Pancreas (tissue), 10 donors: Measurements from ENCODE around the gene BRK1. TPM values are rescaled to one million over a fixed set of nuclear protein-coding genes. Genes with fewer than 3 reads are reported as not detected.
A peak's percentile ranks its signal among the peaks of the same experiment; 100 is the strongest.
"Not testable (repeated sequence)": the region's sequence is repeated elsewhere in the genome, so short reads cannot be mapped to it uniquely, and the experiment has no call there.

Experiments
- ATAC-seq, 4 donors: fragments of 200-7000 bp; cut with Tn5 transposase; one replicate each; pipeline versions ENCODE4 v1.8.0 to v1.9.1; 2020; ENCODE audit warnings: mild to moderate bottlenecking in 4 of 4, moderate library complexity in 4 of 4
- DNase-seq, 6 donors: peaks; one replicate each; pipeline ENCODE4 v3.0.0-alpha.2; 2020
- FAIRE-seq: peaks from 2 replicates; lab custom pipeline; 2012; peaks lifted over from hg19 to GRCh38; lab: Jason Lieb, UNC
- H3K27ac ChIP-seq, 4 donors: fragments of 200-600 bp; sonication (generic); 1 replicate in 3 of 4; 2 replicates in 1 of 4; pipeline versions ENCODE4 v1.5.0 to v1.8.0; 2020
- H3K27me3 ChIP-seq, 4 donors: fragments of 200-600 bp; one replicate each; pipeline ENCODE4 v1.8.0; 2021
- H3K36me3 ChIP-seq, 3 donors: fragments of 200-600 bp; sonication (generic) in 1 of 3; one replicate each; pipeline versions ENCODE4 v1.5.0 to v1.8.0; 2020 to 2021
- H3K4me1 ChIP-seq, 3 donors: fragments of 200-600 bp; one replicate each; pipeline ENCODE4 v1.8.0; 2021
- H3K4me3 ChIP-seq, 4 donors: fragments of 200-600 bp; sonication (generic) in 2 of 4; one replicate each; pipeline versions ENCODE4 v1.5.0 to v1.8.0; 2020 to 2021
- H3K9me3 ChIP-seq, 4 donors: fragments of 200-600 bp; one replicate each; pipeline ENCODE4 v1.8.0; 2021
- CTCF ChIP-seq, 4 donors: fragments of 200-600 bp; sonication (generic) in 3 of 4; IDR thresholded peaks; one replicate each; pipeline versions ENCODE4 v1.5.0 to v1.8.0; 2021; ENCODE audit warnings: antibody characterized with exemption in 4 of 4
- WGBS, 2 donors: extraction: QIAGEN DNeasy Blood & Tissue Kit; methylation state at CpG; one replicate each; pipeline ENCODE4 v1.1.7; 2013; 5-methylcytosine and 5-hydroxymethylcytosine counted together
- intact Hi-C, 3 donors: fragments of 100-400 bp; cut with DNase I; formaldehyde crosslinking; loops; one replicate each; pipeline versions ENCODE4 v1.11.1 to v1.14.2; 2022
- polyA plus RNA-seq, 2 donors: library from polyadenylated mRNA; stranded (reverse); fragments of 200-250 nt; gene quantifications; one replicate each; pipeline ENCODE4 v1.2.3, GENCODE V29; 2013
- total RNA-seq, 6 donors: library from RNA; stranded (reverse); fragmentation: NEBNext Ultra II Directional in 4 of 6; extraction: Animal tissue kit (Norgen Biotek cat#: 25700) in 4 of 6; gene quantifications; one replicate each; pipeline versions ENCODE4 v1.2.1 to v1.2.4, GENCODE V29; 2021 to 2023
- donor health status: healthy with polysubstance abuse.
- donor health status: DM: no; HTN: no; CAD: no; lungs with moderate emphysema.
- donor health status: DM: no; HTN: no; CAD: no.
- donor health status: control.
- donor health status: control.
- donor health status: Bipolar disorder and iron deficiency.
- donor health status: DM: yes; HTN: yes; CAD: no.
- donor health status: DM: no; HTN: no; CAD: no.
- donor health status: DM: no; HTN: no; CAD: no.
- donor health status: DM: yes; HTN: yes; CAD: no.

BRK1 gene
- total and polyA plus RNA-seq, 8 donors, result 25.3 to 94.1 (median 44.5) TPM

- ATAC-seq, result no peak
- no peak for DNase-seq
- intact Hi-C loops, result no loop called here
- Histone ChIP-seq H3K9me3 (no peaks in the 10 kb centered on the region), H3K4me3 (no peak overlapping the region), H3K27ac (no peak overlapping the region), H3K27me3 (no peaks in the 10 kb centered on the region), H3K4me1 (peaks cover 0 to 11% (median 0%) of the 10 kb centered on the region in 3 donors), H3K36me3 (peaks cover 1 to 8% (median 4%) of the 10 kb centered on the region in 3 donors)
- TF ChIP-seq CTCF (IDR thresholded peaks at IDR 0.05), result no peak
- FAIRE-seq, result no peak
- WGBS, 2 donors, result 93 to 95% methylated on average over 2 of the region's 2 CpGs
Observed at GRCh38 chr3:10121064-10121463, 5.6 kb downstream of the BRK1 start.

- H3K36me3 ChIP-seq, result peaks cover 3 to 19% (median 10%) of the 10 kb centered on the region in 3 donors
- DNase-seq, result no peak
- H3K4me3 ChIP-seq, result no peak overlapping the region
- FAIRE-seq, result no peak
- intact Hi-C loops, result no loop called here
- no peak overlapping the region for H3K27ac ChIP-seq
- ATAC-seq, result no peak
- H3K4me1 ChIP-seq, result peaks cover 0 to 2% (median 0%) of the 10 kb centered on the region in 3 donors
- H3K9me3 ChIP-seq, result no peaks in the 10 kb centered on the region
- no peaks in the 10 kb centered on the region for H3K27me3 ChIP-seq
- 91 to 94% methylated on average over 4 of the region's 4 CpGs for WGBS, 2 donors
- no peak for TF ChIP-seq CTCF (IDR thresholded peaks at IDR 0.05)
Observed at GRCh38 chr3:10122724-10123123, 7.2 kb downstream of the BRK1 start.

- intact Hi-C loops, result not testable (repeated sequence)
Observed at GRCh38 chr3:10135872-10136271, 20.4 kb downstream of the BRK1 start.

GRCh38 chr3:10136426-10137005 lies 21.0 kb downstream of the BRK1 start:
- Histone ChIP-seq H3K36me3 (no peaks in the 10 kb centered on the region), H3K4me1 (no peaks in the 10 kb centered on the region), H3K27ac (no peak overlapping the region), H3K27me3 (no peaks in the 10 kb centered on the region), H3K9me3 (no peaks in the 10 kb centered on the region), H3K4me3 (no peak overlapping the region)
- peak in 1 of 6 donors; percentile 55 for DNase-seq
- intact Hi-C loops, result no loop called here
- 84 to 85% methylated on average over 20 to 25 of the region's 25 CpGs for WGBS, 2 donors
- TF ChIP-seq CTCF (IDR thresholded peaks at IDR 0.05), result no peak
- FAIRE-seq, result no peak
- no peak for ATAC-seq

More at GRCh38 chr3:10135872-10136271, 20.4 kb downstream of the BRK1 start:
- not testable (repeated sequence) for H3K27ac ChIP-seq, H3K27me3 ChIP-seq, H3K4me3 ChIP-seq, FAIRE-seq, H3K4me1 ChIP-seq, H3K36me3 ChIP-seq, DNase-seq, H3K9me3 ChIP-seq, ATAC-seq
- 86 to 89% methylated on average over 9 of the region's 9 CpGs for WGBS, 2 donors

GRCh38 chr3:10137178-10137577 lies 21.7 kb downstream of the BRK1 start:
- Histone ChIP-seq H3K4me1 (no peaks in the 10 kb centered on the region), H3K27me3 (no peaks in the 10 kb centered on the region), H3K9me3 (no peaks in the 10 kb centered on the region), H3K4me3 (no peak overlapping the region), H3K27ac (no peak overlapping the region), H3K36me3 (no peaks in the 10 kb centered on the region)
- intact Hi-C loops, result no loop called here
- no peak for DNase-seq
- ATAC-seq, result no peak
- WGBS, 2 donors, result 53 to 69% methylated on average over 4 of the region's 4 CpGs
- no peak for TF ChIP-seq CTCF (IDR thresholded peaks at IDR 0.05)
- no peak for FAIRE-seq
